Stimulated activated CD8-positive, alpha-beta memory T cell treated with anti-CD3 and anti-CD28 coated beads, Interleukin-7, amount 100 ng/mL, for 1 hour (primary cell): ENCODE results near the gene HOXC5.

Experiments used
- DNase-seq, 2 donors: peaks; one replicate each; pipeline ENCODE4 v3.0.0-alpha.2; 2020; ENCODE audit warnings: low read depth in 2 of 2

HOXC5 gene

DNA sequence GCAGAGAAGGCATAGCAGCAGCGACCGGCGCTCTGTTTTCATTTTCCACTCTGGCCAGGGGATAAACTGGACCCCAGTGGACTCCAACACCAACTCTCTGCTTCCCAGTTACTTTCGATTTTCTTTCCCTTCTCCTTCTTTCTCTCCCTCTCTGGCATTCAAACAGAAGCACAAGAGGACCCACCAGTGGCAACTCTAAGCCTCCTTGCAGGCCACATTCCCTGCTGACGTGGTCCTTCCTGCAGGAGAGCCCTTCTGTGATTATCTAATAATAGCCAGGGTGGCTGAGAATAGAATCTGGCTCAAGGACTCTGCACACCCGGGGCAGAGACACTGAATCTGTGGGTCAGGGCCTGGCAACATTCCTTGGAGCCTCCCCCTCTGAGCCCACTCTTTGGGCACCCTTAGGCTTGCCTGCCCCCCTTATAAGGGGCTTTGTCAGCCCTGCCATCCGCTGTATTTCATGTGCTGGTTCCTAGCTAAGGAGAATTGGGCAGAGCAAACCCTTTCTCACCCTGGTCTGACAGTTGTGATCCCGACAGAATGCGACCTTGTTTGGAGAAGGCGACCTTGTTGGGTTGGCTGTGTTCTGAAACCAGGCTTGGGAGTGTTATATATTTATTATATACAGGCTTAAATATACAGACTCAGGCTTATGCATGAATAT is 12.8 kb upstream of the HOXC5 start:
- DNase-seq: no peak

DNA sequence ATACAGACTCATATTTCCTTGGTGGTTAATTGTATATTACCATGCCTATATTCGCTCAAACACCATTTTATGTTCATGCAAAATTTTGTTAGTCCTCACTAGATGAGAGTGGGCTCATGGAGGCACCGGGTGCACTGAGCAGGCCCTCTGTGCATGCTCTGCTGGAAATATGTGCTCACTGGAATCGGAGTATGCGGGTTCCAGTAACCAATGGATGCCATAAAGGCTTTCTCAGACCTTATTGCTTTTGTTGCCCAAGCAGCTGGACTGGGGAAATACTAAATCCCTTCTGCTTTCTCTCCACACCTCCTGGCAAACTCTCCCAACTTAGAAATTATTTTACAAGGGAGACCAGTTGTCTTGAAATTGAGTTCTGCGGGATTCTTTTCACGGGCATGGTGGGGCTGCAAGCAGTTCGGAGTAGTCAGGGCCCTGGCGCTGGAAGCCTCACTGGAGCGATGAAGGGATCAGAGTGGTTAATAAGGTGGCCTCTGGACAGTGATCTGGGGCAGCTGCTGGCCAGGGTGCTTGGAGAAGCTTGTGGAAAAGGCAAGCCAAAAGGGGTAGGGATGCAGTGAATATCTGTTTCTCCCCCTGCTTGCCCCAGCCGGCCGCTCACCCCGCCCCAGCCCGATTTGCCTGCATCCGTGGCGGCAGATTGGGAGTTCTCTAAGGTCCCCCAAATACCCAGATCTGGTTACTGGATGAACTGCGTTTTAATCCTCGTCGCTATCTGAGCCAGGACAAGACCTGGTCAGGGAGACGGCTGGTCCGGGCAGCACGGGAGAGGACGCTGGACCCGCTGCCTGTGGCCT is 12.1 kb upstream of the HOXC5 start:
- no peak for DNase-seq

DNA sequence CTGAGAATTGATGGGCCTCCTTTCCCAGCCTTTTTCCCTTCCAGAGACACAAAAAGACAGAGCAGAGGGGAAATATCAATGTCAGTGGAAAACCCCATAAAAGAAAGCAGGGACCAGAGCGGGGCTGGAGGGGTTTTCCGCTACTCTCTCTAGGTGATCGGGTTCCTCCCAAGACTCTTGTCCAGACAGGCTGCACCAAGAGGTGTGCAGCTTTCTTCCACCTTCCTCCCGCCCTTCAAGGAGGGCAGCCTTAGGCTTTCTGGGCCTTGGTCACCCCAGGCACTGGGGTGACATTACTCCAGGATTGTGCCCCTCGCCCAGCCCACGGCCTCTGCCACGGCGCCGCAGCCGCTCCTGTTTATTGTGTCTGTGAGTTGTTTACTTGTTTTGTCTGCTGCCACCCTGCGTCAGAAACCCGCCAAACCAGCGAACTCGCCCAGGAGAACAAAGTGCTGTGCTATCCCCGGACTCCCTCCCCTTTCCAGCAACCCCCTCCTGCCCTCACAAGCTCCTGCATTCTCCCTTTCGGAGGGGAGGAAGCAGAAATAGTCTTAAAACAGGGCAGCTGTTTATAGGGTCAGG is 11.3 kb upstream of the HOXC5 start:
- DNase-seq: no peak

DNA sequence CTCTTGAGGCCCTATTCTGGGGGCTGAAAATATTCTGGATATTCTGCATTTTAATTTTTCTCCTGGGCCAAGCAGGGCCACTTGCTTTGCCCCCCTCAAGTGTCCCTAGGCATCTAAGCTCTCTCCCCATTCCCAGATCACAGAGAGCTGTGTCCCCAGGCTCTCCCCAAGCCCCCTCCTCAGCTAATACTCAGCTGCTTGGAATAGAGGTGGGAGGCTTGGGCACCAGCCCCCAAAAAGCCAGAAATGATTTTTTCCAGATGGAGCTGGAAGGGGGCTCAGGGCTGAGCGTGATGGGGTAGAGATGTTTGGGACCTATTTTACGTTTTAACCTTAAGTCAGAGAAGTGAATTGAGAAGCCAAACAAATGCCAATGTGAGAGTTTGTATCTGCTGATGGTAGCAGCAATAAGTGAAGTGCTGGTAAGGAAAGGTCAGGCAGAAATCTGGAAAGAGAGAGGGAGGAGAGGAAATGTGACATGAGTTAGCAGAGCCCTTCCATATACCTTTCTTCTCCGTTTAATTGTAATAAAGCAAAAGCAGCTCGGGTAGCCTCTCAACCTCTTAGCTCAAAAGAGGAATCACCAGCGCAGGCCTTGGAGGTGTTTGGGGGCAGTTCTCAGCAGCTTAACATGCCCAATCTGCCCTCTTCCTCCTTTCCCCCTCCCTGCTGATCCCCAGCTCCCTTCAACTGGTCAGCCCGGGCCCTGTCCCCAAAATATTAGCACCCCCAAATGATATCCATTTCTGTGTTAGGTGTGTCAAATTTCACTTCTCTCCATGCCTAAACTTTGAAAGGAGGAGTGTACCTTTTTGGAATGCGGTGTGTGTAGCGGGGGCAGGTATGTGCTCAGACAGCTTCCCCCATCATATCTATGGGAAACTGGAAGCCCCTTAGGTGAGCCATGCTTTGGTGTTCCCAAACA is 9.6 kb upstream of the HOXC5 start:
- no peak for DNase-seq

DNA sequence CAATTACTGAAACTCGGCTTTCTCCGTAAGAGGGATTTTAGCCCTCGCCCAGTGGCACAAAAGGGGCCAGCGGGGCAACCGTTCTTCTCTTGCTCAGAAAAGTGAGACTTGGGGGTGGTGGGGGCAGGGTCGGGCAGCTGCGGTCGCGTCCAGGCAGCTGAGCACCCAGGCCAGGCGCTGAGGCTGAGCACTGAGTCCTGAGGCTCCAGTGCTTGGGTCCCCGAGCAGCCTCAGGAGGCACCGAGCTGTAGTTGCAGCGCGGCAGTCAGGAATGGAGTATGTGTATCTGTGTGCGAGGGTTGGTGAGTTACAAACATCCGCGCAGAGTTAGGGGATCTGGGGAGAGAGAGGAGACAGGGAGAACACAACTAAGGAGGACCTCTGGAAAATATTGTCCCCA is 8.7 kb upstream of the HOXC5 start:
- no peak for DNase-seq

DNA sequence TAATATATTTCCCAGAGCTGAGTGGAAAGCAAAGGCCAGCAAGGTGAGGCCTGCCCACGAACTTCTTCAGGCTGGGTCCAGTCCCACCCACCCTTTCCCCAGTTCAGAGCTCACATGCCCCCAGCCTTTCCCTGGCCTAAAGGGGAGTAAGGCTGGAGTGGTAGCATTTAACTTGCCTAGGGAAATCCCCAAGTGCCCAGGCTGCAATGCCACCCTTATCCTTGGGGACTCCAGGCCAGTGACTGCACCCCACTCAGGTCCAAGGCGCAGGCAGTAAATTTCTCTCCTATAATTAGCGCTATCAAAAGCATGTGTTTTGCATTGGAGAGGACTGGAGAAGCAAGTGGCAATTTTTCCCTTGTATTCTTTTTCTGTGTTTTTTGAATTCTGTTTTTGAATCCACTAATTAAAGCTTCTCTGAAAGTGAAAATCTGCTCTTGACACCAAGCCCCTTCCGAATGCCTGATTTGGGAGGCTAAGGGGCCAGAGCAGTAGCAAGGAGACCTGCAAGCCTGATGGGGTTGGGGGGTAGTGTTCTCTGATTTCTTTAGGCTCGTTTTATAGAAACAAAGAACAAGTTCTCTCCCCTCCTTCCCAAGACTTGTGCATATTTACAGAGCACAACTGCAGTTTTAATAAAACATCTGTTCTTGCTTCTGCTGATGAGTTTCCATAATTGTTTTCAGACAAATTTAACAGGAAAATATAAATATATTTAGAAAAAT is 8.1 kb upstream of the HOXC5 start:
- no peak for DNase-seq

DNA sequence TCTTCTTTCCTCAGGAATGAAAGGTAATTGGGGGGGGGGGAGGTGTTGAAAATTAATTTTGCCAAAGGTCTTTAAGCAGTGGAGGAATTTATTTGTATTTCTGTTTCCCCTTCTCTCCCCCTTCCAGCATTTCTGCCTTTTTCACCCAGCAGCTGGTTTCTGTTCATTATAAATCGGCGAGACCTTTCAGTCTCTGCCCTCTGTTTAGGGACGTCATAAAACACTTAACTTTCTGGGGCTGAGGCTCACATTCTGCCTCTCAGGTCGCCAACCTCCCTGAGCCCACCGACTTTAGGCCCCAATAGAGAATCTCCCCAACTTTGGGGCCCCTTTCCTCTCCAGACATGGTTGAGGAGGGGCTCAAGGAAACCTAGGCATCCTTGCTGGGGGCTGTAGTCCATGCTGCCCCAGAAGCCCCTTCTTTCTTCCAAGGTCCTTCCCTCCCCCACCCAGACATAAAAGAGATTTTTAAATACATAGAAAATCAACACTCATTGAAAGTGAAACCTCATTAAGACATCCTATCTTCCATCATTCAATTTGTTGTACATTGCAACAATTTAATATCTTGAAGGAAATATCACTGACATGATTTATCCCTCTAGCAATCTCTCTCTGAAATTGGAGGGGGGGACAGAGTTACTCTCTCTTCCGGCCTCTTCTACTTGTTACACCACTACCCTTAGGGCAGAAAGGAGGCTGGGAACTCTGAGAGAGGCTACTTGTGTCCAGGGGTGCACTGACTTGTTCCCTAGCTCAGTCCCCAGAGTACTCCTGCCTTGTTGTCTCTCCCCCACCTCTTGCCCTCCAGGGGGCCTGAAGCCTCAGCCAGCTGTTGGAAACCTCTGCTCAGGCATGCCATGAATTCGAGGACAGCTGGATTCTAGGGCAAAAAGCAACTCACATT is 7.1 kb upstream of the HOXC5 start:
- no peak for DNase-seq

DNA sequence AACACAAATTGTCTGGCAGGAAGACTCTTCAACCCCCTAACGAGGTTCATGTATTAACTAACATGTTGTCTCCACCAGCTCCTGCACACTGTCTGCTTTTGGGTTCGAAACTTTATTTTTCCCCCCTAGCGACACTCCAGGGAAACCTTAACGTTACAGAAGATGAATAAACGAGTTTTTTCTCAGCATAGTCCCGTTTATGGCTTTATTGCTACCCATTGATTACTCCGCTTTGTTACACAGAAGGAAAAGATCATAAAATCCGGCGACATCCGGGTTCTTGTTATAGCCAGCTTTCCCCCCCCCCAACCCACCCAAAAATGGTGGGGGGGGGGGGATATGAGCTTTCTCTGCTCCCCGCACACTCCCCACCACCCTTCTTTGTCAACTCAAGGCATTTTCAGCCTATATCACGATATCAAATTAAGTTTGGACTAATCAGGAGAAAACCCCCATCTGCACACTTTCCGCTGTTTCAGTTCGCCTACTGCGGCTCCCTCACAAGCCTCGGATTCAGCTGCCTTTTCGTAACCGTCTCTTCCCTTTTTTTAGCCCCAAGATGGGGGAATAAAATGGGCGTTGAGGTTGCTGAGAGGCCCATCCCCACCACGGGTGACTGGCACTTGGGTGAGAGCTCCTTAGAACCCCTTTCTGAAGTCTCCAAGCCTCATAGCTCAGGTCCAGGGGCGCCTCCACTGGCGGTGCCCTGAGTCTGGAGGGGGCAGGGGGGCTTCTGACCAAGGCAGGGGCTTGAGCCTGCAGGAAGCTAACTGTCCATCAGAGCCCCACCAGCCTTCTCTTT is 6.0 kb upstream of the HOXC5 start:
- no peak for DNase-seq

DNA sequence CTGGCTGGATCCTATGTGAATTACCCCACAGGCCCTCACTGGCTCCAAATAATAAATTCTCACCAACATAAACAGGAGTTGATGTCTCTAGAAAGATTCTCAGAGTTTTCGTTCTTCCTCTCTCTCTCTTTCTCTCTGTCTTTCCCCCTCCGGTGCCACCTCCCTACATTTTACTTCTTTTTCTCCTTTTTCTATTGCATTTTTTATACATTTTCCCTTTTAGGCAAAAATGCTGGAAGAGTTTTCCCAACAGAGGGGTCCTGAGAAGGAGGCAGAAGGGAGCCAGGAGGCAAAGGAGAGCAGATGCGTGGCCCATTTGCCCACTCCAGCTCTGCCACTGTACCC is 5.4 kb upstream of the HOXC5 start:
- no peak for DNase-seq

DNA sequence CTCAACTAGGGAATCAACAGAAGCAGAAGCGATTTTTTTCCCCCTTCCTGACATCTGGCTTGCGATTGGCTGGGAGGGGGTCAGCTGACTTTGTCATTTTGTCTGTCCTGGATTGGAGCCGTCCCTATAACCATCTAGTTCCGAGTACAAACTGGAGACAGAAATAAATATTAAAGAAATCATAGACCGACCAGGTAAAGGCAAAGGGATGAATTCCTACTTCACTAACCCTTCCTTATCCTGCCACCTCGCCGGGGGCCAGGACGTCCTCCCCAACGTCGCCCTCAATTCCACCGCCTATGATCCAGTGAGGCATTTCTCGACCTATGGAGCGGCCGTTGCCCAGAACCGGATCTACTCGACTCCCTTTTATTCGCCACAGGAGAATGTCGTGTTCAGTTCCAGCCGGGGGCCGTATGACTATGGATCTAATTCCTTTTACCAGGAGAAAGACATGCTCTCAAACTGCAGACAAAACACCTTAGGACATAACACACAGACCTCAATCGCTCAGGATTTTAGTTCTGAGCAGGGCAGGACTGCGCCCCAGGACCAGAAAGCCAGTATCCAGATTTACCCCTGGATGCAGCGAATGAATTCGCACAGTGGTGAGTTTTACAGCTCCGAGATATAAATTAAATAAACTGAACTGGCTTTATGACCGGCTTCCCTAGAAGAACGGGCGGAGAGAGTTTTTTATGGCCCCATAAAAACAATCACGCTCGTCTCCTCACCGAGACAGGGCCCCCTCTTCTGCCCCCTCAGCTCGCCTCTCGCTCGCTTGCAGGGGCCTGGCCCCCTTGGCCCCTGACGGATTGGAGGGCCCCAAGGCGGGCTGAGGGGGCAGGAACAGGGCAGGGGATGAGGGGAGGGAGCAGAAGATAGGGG is 4.3 kb upstream of the HOXC5 start, which contains the start of gene HOXC6:
HOXC6 (plus strand) TSS at position 127 of the 888 bp plus-strand sequence; CDS start at position 209, 82 bp downstream.
- no peak for DNase-seq

DNA sequence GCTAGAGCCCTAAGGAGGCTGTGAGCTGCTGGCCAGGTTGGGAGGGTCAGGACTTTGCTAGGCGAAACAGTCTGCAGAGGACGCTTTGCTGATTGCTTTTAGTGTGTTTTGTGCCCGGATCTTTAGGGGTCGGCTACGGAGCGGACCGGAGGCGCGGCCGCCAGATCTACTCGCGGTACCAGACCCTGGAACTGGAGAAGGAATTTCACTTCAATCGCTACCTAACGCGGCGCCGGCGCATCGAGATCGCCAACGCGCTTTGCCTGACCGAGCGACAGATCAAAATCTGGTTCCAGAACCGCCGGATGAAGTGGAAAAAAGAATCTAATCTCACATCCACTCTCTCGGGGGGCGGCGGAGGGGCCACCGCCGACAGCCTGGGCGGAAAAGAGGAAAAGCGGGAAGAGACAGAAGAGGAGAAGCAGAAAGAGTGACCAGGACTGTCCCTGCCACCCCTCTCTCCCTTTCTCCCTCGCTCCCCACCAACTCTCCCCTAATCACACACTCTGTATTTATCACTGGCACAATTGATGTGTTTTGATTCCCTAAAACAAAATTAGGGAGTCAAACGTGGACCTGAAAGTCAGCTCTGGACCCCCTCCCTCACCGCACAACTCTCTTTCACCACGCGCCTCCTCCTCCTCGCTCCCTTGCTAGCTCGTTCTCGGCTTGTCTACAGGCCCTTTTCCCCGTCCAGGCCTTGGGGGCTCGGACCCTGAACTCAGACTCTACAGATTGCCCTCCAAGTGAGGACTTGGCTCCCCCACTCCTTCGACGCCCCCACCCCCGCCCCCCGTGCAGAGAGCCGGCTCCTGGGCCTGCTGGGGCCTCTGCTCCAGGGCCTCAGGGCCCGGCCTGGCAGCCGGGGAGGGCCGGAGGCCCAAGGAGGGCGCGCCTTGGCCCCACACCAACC is 3.1 kb upstream of the HOXC5 start:
- DNase-seq: no peak

DNA sequence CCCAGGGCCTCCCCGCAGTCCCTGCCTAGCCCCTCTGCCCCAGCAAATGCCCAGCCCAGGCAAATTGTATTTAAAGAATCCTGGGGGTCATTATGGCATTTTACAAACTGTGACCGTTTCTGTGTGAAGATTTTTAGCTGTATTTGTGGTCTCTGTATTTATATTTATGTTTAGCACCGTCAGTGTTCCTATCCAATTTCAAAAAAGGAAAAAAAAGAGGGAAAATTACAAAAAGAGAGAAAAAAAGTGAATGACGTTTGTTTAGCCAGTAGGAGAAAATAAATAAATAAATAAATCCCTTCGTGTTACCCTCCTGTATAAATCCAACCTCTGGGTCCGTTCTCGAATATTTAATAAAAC is 2.4 kb upstream of the HOXC5 start:
- no peak for DNase-seq

DNA sequence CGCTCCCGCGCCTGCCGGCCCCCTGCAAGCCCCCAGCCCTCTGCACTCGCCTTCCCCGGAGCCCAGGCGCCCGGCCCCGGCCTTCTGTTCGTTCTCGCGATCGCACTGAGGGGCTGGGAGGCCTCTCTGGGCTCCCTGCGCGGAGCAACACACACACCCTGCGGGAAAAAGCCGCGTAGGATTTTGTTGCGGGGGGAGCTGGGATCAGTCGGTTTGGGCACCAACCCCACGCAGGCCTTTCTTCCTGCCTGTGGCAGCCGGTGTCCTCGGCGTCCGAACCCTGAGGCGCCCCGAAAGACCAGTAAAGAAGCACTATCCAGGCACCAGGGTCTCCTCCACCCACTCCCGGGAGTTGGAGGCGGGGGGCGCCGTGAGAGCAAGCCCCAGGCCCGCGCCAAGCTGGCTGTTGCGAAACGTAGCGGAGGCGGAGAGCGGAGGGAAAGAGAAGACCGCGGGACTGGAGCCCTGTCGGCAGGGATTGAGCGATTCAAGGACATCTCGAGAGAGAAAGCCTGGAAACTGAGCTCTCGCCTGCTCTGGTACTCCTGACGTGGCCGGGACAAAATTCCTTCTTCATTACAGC is 1.9 kb upstream of the HOXC5 start:
- no peak for DNase-seq

DNA sequence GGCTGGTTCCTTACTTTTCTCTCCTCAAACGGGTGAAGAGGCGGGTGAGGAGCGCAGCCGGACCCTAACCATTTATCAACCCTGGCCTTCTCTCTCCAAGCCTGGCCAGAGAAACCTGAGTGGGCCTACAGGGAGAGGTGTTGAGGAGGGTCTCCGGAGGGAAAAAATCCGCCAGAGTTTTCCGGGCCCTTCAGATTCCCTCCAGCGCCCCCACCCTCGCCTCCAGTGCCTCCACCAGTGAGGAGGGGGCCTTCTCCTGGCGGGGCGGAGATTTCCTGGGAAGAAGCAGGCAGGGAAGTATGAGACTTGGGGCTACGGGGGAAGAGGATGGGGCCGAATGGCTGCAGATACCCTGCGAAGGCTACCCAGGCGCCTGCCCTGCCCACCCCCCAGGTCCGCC is 1.4 kb upstream of the HOXC5 start:
- DNase-seq: no peak

DNA sequence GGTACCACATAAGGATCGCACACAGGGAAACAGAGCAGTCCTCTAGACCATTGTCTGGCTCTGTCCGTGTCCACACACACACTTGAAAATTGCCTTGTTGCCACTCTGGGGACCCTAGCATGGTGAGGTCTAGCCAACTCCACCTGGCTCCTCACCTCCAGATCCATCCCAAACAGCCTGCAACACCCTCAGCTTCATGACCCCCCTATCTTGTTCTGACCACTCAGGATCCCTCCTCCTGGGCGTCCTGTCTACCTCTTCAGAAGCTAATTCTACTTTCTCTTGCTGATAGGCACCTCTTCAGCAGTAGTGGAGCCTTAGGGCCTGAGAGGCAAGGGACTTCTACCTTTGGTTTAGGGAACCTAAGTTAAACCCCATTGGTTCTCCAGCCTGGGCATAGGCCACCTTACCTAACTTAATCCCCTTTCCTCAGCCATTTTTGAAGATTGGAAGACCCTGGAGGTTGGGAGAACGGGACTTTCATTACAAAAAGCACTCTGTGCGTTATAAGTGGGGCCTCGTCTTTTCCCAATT is 697 bp upstream of the HOXC5 start:
- no peak for DNase-seq

DNA sequence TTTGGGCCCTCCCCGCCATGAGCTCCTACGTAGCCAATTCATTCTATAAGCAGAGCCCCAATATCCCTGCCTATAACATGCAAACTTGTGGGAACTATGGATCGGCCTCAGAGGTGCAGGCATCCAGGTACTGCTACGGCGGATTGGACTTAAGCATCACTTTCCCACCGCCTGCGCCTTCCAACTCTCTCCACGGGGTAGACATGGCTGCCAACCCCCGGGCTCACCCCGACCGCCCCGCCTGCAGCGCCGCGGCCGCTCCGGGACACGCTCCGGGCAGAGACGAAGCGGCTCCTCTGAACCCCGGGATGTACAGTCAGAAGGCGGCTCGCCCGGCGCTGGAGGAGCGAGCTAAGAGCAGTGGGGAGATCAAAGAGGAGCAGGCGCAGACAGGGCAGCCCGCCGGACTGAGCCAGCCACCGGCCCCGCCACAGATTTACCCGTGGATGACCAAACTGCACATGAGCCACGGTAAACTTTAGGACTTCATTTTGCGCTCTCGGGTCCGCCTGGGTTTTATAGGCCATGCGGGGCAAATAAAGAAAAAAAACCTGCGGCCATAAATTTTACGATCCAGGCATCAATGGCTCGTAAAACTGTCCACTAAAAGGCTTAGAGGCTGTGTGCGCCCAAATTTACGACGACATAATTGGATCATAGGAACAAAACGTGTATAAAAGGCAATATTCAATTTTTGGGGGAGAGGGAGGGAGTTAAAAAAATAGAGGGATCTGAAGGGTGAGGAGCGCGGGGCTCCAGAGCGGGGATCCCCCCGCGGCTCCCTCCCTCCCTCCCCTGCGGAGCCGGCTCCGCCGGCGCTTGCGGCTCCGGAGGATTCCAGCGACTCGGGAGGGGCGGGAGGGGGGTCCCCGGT is 493 bp downstream of the HOXC5 start:
- no peak for DNase-seq
